ENCODE measurements around the gene IGFBPL1.

The IGFBPL1 gene

DNA sequence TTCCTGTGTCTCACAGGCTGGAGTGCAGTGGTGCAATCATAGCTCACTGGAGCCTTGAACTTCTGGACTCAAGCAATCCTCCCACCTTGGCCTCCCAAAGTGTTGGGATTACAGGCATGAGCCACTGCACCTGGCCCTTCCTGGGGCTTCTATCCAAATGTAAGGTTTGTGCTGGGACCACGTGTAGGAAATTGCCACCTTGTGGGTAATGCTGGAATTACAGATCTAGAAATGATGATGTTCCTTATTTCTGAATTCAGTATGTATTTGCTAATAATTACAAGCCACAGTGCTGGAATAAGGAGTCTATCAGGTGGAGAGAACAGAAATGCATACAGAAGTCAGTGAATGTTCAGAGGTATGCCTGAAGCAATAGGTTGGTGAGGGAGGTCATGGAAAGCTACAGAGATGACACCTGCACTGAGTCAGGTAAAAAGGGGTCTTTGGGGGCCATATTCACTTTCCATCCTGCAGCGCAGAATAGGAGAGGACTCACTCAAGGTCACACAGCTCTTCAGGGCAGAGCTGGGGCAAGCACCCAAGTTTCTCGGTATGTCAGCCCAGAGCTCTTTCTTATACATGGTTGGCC lies 8.8 kb upstream of the IGFBPL1 start:
- peak; percentile 53 for TF ChIP-seq CTCF (IDR thresholded peaks at IDR 0.05; ENCODE audit: borderline replicate concordance, insufficient read depth, low read depth, low read length)
- no peak overlapping the region for H3K4me3 ChIP-seq (ENCODE audit: low read depth, low read length)

DNA sequence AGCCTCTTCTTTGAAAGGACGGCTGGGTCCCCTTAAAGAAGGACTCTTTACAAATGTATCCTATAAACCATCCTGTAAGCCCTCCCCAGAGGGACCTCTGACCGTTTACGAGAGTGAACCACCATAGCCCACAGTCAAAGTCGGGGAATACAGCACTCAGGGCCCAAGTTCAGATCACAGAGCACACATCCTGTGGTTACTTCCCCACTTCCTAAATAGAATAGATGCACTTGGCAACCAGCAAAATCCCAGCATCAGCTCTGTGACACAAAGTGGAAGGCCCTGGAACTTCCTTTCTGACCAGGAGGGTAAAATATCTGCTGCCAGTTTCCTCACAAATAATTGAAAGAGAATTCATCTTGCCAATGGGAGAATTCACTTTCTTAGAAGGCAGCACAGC lies 6.9 kb upstream of the IGFBPL1 start:
- no peak overlapping the region for H3K4me3 ChIP-seq (ENCODE audit: low read depth, low read length)
- no peak for TF ChIP-seq CTCF (IDR thresholded peaks at IDR 0.05; ENCODE audit: borderline replicate concordance, insufficient read depth, low read depth, low read length)

GRCh38 chr9:38428062-38428461 lies 3.8 kb upstream of the IGFBPL1 start:
- H3K4me3 ChIP-seq (ENCODE audit: low read depth, low read length): no peak overlapping the region
- no peak for TF ChIP-seq CTCF (IDR thresholded peaks at IDR 0.05; ENCODE audit: borderline replicate concordance, insufficient read depth, low read depth, low read length)

GRCh38 chr9:38424918-38425317 lies 664 bp upstream of the IGFBPL1 start:
- no peak overlapping the region for H3K4me3 ChIP-seq (ENCODE audit: low read depth, low read length)

DNA sequence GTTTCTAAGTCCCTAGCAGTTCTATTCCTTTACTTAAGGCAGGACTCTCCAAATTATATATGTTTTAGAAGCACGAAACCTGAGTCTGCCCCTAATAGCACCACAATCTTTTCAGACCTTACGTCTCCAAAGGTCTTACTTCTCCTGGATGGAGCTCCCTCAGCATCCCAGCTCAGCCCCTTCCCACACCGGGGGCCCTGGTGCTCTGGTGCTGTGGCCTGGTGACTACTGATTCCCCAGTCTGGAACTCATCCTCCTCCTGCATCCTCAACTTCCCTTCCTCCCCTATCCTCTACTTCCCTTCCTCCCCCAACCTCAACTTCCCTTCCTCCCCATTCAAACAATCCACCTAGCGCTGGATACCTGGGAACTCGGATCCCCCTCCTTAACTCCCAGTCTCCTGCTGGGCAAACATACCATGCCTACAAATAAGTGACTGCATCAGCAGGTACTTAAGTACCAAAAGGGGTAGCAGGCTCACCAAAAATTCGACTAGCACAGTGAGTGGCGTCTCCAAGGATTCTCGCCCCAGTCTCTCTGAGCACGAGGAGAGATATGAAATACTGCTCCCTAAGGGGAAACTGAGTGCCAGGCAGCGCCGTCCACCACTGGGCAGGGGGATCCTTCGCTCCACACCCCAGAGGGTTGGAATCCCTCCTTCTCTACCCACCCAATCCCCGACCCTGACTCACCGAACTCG lies 831 bp downstream of the IGFBPL1 start:
- no peak overlapping the region for H3K4me3 ChIP-seq (ENCODE audit: low read depth, low read length)
- no peak for TF ChIP-seq CTCF (IDR thresholded peaks at IDR 0.05; ENCODE audit: borderline replicate concordance, insufficient read depth, low read depth, low read length)

More at GRCh38 chr9:38424918-38425317, 664 bp upstream of the IGFBPL1 start:
- no peak for TF ChIP-seq CTCF (IDR thresholded peaks at IDR 0.05; ENCODE audit: borderline replicate concordance, insufficient read depth, low read depth, low read length)

- TF ChIP-seq CTCF (IDR thresholded peaks at IDR 0.05; ENCODE audit: borderline replicate concordance, insufficient read depth, low read depth, low read length): no peak
- H3K4me3 ChIP-seq (ENCODE audit: low read depth, low read length): no peak overlapping the region
Measured at GRCh38 chr9:38422555-38423260, 1.5 kb downstream of the IGFBPL1 start.

Measured in GM12875 (cell line).